ENCODE data around the gene CHD9NB. TPM values are rescaled to one million over a fixed set of nuclear protein-coding genes. Genes with fewer than 3 reads are reported as not detected.

Gene CHD9NB
- 1 to 10 TPM in 1 of 4 donors, under 1 TPM in 3; 0.19 to 1.2 (median 0.42) TPM for total RNA-seq

- no peaks in the 10 kb centered on the region for H3K9me3 ChIP-seq
- H3K36me3 ChIP-seq: no peaks in the 10 kb centered on the region
- H3K4me1 ChIP-seq: peaks cover 27 to 46% (median 34%) of the 10 kb centered on the region in 4 donors
- no peak for DNase-seq (ENCODE audit: extremely low spot score)
- no peak within 1 kb of the TSS for H3K4me3 ChIP-seq
- 32% methylated on average over 2 of the region's 2 CpGs for WGBS
- no peak within 1 kb of the TSS for H3K27ac ChIP-seq (replicated peaks in 1 of 4)
- peaks cover 0 to 3% (median 0%) of the 10 kb centered on the region in 4 donors for H3K27me3 ChIP-seq
- intact Hi-C loops (cut with DNase I): loop anchor here (2.0 to 10.0 kb wide), 3 partner anchors 110 to 232 kb away; no protein-coding TSS in a partner anchor
- TF ChIP-seq POLR2A (IDR thresholded peaks at IDR 0.05; ENCODE audit: low read depth) (no peak), EP300 (IDR thresholded peaks at IDR 0.05) (no peak), CTCF (IDR thresholded peaks at IDR 0.05) (no peak), POLR2AphosphoS5 (IDR thresholded peaks at IDR 0.05) (no peak)
Measured at GRCh38 chr16:53052519-53053501, at the start of gene CHD9NB. Gene CHD9NB (minus strand): TSS chr16:53052897. CDS start chr16:53044158, 8,739 bp downstream.

- peak overlapping the region; percentile 84 to 94 (median 92) for H3K27ac ChIP-seq (replicated peaks in 1 of 4)
- no peaks in the 10 kb centered on the region for H3K27me3 ChIP-seq
- H3K9me3 ChIP-seq: no peaks in the 10 kb centered on the region
- H3K36me3 ChIP-seq: no peaks in the 10 kb centered on the region
- no peak for DNase-seq (ENCODE audit: extremely low spot score)
- no peak overlapping the region for H3K4me3 ChIP-seq
- intact Hi-C loops (cut with DNase I): no loop called here
- peaks cover 34 to 57% (median 50%) of the 10 kb centered on the region in 4 donors for H3K4me1 ChIP-seq
- TF ChIP-seq CTCF (IDR thresholded peaks at IDR 0.05): no peak
- no peak for TF ChIP-seq POLR2A (IDR thresholded peaks at IDR 0.05; ENCODE audit: low read depth)
- TF ChIP-seq EP300 (IDR thresholded peaks at IDR 0.05): no peak
- no peak for TF ChIP-seq POLR2AphosphoS5 (IDR thresholded peaks at IDR 0.05)
- WGBS: 100% methylated on average over 1 of the region's 1 CpG
Measured at GRCh38 chr16:53100889-53101288, 48.2 kb upstream of the CHD9NB start.

GRCh38 chr16:53100131-53100748 lies 47.5 kb upstream of the CHD9NB start:
- Histone ChIP-seq H3K36me3 (no peaks in the 10 kb centered on the region), H3K4me1 (peaks cover 35 to 57% (median 50%) of the 10 kb centered on the region in 4 donors), H3K27me3 (no peaks in the 10 kb centered on the region), H3K4me3 (peak overlapping the region; percentile 47 to 58 (median 52)), H3K27ac (replicated peaks in 1 of 4) (peak overlapping the region; percentile 84 to 94 (median 92)), H3K9me3 (no peaks in the 10 kb centered on the region)
- no peak for TF ChIP-seq EP300 (IDR thresholded peaks at IDR 0.05)
- TF ChIP-seq POLR2A (IDR thresholded peaks at IDR 0.05; ENCODE audit: low read depth): no peak
- no peak for TF ChIP-seq CTCF (IDR thresholded peaks at IDR 0.05)
- TF ChIP-seq POLR2AphosphoS5 (IDR thresholded peaks at IDR 0.05): no peak
- DNase-seq (ENCODE audit: extremely low spot score): no peak
- 53% methylated on average over 9 of the region's 9 CpGs for WGBS
- intact Hi-C loops (cut with DNase I): no loop called here

- peak; percentile 95 for DNase-seq (ENCODE audit: extremely low spot score)
- H3K27me3 ChIP-seq: no peaks in the 10 kb centered on the region
- H3K4me3 ChIP-seq: peak overlapping the region; percentile 47 to 58 (median 52)
- peak overlapping the region; percentile 84 to 94 (median 92) for H3K27ac ChIP-seq (replicated peaks in 1 of 4)
- TF ChIP-seq POLR2A (IDR thresholded peaks at IDR 0.05; ENCODE audit: low read depth) (no peak), EP300 (IDR thresholded peaks at IDR 0.05) (no peak), CTCF (IDR thresholded peaks at IDR 0.05) (no peak), POLR2AphosphoS5 (IDR thresholded peaks at IDR 0.05) (peak; percentile 71 to 73)
- intact Hi-C loops (cut with DNase I): loop anchor here (2.0 kb wide), 1 partner anchor 31 kb away; no protein-coding TSS in a partner anchor
- peaks cover 42 to 60% (median 55%) of the 10 kb centered on the region in 4 donors for H3K4me1 ChIP-seq
- H3K36me3 ChIP-seq: no peaks in the 10 kb centered on the region
- 5% methylated on average over 24 of the region's 26 CpGs for WGBS
- no peaks in the 10 kb centered on the region for H3K9me3 ChIP-seq
Measured at GRCh38 chr16:53099318-53100130, 46.8 kb upstream of the CHD9NB start.

All from esophagus muscularis mucosa (tissue), 4 donors.